T47D (cell line): ENCODE measurements around the gene HTR1D.

ENCODE experiments used
- DNase-seq, 2 experiments: peaks; one replicate each; pipeline versions ENCODE4 v3.0.0 to v3.0.0-alpha.2; 2011 to 2012; ENCODE audit warnings: low read depth in 1 of 2, low spot score in 1 of 2
- JUND ChIP-seq: IDR thresholded peaks from 2 replicates; pipeline ENCODE4 v1.6.1; 2012; ENCODE audit warnings: low read depth
- in situ Hi-C: cut with HindIII; loops from 2 replicates; pipeline ENCODE4 v1.10.0; 2016; ENCODE audit warnings: low sequenced_read_pairs, low pct_unique_long_range_greater_than_20kb

HTR1D gene

DNA sequence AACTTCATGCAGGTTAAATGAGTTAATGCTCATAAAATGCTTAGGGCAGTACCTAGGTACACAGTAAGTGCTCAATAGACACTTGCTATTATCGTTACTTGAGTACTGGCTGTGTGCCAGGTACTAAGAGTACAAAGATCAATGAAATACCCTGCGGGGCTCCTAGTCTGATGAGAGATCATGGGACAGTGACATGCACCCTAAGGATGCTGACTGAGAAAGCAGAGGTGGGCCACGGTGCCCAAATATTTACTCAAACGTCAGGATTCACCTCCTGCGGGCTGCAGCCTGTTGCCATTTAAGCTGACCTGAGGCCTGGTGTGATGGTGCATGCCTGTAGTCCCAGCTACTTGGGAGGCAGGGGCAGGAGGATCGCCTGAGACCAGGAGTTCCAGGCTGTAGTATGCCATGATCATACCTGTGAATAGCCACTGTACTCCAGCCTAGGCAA lies 28.8 kb downstream of the HTR1D start:
- DNase-seq = no peak
- in situ Hi-C loops = no loop called here
- TF ChIP-seq JUND = no peak

DNA sequence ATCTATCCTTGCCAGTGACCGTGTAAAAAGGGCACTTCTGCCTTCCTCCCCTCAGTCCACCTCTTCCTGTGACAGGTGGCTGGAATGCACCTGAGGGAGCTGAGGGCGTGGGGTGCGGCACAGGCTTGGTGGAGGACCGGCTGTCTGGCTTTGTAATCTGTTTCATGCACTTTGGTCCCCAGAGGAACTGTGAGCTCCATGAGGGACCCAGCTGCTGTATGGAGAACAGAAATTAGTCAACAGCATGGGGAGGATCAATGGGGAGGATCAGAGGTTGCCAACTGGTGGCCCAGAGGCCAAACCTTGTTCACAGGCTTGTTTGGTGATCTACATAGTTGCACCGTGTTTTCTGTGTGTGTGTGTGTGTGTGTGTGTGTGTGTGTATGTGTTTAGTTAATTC lies 29.7 kb downstream of the HTR1D start:
- in situ Hi-C loops = no loop called here
- no peak for DNase-seq
- no peak for TF ChIP-seq JUND

DNA sequence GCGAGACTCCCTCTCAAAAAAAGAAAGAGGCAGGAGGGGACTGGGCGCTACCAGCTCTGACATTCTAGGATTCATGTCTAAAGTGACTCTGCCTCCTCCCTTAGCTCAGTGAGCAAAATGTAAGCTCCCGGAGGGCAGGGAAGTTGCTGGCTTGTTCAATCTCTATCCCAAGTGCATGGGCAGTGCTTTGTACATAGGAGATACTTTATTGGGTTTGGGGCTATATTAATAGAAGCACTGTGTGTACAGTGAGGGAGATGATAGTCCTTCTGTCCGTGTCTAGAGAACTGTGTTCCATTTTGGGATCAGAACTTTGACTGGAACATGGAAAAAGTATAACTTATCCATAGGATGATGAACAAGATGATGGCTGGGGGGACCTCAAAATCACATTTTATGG lies 31.9 kb downstream of the HTR1D start:
- no peak for DNase-seq
- in situ Hi-C loops = no loop called here

DNA sequence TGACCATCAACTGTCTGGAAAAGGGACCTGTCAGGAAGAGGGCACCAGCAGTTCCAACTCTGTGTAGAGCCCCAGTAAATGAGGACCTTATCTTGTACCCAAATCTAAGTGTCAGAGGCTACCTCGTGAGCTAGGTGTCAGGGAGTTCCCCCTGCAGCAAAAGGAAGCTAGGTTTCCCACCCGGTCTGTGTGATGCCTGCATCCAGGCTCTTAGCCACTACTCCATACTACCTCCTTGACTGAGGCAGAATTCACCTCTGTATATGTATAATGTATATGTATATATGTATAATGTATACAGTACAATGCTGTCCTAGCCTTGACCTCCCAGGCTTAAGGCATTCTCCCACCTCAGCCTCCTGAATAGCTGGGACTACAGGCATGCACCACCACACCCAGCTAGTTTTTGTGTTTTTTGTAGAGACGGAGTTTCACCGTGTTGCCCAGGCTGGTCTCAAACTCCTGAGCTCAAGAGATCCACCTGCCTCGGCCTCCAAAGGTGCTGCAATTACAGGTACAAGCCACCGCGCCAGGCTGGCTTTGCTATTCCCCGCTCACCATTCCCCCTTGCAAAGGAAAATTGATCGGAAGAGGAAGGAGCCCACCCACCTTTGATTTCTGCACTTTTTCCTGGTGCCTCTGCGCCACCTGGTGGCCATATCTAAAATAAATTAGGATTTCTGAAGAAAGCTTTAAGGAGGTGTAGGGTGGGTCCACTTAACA lies 32.9 kb downstream of the HTR1D start:
- TF ChIP-seq JUND = no peak
- in situ Hi-C loops = no loop called here
- DNase-seq = peak in 1 of 2 experiments; percentile 42

More for the DNA sequence above, 31.9 kb downstream of the HTR1D start:
- no peak for TF ChIP-seq JUND

DNA sequence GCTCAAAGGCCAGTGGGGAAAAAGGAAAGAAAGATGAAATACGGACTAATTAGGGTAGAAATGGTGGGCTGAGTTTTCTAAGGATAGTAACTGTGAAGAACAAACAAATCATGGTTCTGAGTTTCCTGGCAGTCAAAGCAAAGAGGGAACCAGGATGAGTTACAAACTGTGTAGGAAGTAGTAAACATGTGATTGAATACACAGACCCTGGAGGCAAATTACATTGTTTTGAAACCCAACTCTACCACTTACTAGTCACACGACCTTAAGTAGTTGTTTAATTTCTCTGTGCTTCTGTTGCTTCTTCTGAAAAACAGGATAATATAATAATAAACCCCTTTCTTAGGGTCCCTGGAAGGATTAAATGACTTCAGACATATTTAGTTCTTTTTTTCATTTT lies 37.4 kb downstream of the HTR1D start:
- no peak for TF ChIP-seq JUND
- no peak for DNase-seq
- in situ Hi-C loops = no loop called here

DNA sequence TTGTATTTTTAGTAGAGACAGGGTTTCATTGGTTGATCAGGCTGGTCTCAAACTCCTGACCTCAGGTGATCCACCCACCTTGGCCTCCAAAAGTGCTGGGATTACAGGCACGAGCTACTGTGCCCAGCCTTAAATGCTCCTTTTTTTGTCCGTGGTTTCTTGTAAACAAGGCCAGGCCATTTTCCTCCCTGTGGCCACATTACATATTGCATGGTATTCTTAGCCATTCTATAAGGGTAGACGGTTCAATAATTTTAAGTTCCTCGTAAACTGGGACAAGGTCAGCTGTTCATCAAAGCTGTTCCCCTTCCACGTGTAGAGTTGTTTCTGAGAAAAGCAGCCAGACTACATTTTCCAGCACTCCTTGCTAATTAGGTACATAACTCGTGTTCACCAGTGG lies 38.4 kb downstream of the HTR1D start:
- TF ChIP-seq JUND = no peak
- in situ Hi-C loops = no loop called here
- peak; percentile 40 to 50 for DNase-seq

DNA sequence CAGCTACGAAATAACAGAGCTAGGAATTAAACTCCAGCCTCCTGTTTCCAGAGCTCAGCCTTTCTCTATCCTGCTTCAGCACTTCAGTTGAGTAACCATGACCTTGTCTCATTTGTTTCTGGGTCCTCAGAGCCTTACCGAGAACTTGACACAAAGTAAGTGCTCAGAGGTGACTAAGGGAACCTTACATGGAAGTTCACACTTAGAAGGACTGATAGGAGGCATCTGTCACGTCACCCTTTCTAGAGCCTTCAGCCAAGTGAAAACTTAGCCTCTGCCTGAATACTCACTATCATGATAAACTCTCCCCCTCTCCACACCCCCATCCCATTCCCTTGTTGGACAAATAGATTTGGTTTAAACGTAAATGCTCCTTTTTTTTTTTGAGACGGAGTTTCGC lies 38.9 kb downstream of the HTR1D start:
- in situ Hi-C loops = no loop called here
- TF ChIP-seq JUND = no peak
- DNase-seq = no peak

DNA sequence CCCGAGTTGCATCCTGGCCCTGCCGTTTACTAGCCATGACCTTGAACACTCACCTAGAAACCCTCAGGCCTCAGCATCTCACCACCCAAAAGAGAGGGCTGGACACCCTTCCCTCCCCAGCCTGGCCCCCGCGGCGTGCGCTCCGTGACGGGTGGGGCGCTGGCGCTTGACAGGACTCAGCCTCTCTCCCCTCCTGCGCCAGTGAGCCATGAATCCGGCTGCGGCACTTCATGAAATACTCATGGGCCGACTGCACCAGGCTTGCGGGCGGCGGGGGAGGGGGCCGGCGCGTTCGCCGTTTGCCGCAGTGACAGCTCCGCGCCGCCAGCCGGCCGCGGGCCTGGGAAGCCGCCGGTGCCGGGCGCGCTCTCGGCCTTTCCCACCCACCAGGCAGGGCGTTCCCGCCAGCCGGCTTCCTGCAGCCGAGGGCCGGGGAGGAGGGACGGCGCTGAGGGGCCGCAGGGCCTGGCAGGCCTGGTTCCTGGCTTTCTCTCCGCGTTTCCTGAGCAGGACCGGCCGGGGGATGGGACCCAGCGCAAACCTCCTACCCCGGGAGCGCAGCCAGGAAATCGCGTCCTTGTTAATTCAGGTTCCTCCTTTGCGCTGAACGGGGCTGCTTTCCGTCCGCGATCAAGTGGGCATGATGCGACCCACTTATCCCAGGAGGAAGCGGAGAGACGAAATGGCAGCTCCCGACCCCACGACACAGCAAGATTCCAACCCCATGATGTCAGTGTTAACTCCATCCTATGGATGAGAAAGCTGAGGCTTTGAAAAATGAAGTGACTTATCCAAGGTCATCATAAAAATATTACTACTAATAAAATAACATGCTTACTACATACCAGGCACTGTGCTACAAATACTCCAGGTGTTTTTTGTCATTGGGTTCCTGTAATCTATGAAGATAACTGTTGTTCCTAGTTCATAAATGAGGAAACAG lies 39.6 kb downstream of the HTR1D start:
- in situ Hi-C loops = no loop called here
- peak; percentile 46 to 51 for DNase-seq
- no peak for TF ChIP-seq JUND

DNA sequence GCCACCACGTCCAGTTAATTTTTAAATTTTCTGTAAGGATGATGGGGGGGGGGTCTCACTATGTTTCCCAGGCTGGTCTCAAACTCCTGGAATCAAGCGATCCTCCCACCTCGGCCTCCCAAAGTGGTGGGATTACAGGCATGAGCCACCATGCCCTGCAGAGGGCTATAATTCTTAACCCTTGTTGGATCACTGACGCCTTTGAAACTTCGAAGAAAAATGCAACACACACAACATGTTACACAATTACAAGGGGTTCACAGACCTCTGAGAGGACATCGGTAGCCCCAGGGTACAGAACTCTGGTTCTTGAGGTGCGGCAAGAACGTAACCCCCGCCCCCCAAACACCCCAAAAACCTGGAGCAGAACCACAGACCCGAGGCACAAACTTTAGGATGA lies 40.3 kb downstream of the HTR1D start:
- TF ChIP-seq JUND = no peak
- no peak for DNase-seq
- in situ Hi-C loops = no loop called here

DNA sequence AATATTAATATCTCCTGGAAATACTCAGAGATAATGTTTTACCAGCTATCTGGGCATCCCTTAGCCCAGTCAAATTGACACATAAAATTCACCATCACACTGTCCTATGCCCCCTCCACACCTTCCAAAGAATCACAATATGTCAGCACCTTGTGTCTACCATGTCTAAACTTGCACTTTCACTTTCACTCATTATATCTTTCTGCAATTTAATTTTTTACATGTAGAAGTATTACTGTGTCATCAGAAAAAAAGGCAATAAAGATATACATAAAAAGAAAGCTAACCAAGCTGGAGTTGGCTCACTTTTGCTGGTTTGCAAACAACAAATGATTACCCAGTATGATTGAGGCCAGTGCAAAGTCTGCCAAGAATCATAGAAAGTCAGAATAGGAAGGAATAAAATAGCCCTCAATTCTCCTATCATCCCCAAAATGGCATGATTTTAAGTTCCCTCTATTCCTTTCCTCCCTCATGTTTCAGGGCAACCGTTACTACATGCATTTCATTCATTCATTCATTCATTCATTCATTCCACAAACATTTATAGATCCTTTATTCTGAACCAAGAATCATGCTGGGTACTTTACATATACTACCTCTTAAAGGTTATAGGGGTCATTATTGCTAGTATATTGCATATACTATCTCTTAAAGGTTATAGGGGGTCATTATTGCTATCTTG lies 42.7 kb downstream of the HTR1D start:
- in situ Hi-C loops = no loop called here
- TF ChIP-seq JUND = no peak
- no peak for DNase-seq

DNA sequence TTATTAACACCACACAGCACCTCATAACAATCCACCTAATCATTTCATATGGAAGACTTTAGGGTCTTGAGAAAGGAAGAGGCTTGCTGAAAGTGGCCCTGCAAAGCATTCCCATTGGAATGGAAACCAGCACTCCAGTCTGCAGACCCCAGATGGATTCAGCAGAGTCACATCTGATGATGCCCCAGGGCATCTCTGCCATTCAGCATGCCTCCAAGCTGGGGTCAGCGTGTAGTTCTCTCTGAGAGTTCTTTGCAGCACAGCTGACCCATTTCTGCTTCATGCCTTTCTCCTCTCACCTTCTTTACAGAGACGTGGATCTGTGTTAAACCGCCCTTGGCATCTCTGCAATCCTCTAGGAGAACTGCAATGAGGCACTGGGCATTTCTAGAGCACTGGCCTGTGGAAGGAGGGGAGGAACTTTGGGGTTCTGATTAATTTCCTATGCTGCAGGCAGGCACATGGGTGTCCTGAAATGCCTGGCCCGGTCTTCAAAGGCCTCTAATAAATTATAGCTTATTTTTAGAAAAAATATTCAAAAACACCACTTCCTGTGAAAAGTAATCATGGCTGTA lies 46.0 kb downstream of the HTR1D start:
- DNase-seq = no peak
- in situ Hi-C loops = no loop called here
- TF ChIP-seq JUND = no peak

DNA sequence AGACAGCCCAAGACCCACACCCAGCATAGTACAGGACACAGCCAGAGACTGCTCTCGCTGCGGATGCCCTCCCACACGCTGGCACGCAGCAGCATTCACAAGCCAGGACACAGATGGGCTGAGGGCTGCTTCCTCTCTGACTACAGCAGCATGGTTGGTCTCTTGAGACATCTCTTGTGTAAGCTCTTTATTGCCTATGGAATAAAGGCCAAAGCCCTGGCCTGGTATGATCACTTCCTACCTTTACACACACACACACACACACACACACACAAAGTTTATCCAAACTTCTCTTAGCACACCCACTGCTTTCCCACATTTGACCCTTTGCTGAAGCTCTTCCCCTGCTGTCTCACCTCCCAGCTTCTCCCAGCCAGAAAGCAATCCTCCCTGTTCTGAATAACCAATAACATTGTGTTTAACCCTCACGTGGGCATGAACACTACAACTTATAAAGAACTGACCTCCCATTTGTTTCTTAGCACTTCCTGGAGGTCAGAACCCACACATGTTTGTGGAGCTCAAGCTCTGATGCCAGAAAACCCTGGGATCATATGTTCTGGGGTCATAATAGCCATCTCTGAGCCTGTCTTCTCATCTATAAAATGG lies 47.5 kb downstream of the HTR1D start:
- in situ Hi-C loops = no loop called here
- TF ChIP-seq JUND = no peak
- peak in 1 of 2 experiments; percentile 30 for DNase-seq
